Left renal cortex interstitium (tissue), 4 donors: ENCODE measurements around the gene NES. TPM values are rescaled to one million over a fixed set of nuclear protein-coding genes. Genes with fewer than 3 reads are reported as not detected.

Experiments used
- DNase-seq, 4 donors: peaks; one replicate each; pipeline ENCODE4 v3.0.0-alpha.2; 2013; ENCODE audit warnings: low read depth in 4 of 4, low spot score in 2 of 4, missing footprints in 1 of 4
- polyA plus RNA-seq, 4 donors: library from polyadenylated mRNA; unstranded; fragments of 120-200 nt; gene quantifications; one replicate each; pipeline ENCODE4 v1.2.1, GENCODE V29; 2013; ENCODE audit not compliant: insufficient read length in 4 of 4

NES gene
- polyA plus RNA-seq, 4 donors, result 144 to 165 (median 153) TPM

- no peak for DNase-seq
Observed at GRCh38 chr1:156682166-156682890, 5.1 kb upstream of the NES start.

DNA sequence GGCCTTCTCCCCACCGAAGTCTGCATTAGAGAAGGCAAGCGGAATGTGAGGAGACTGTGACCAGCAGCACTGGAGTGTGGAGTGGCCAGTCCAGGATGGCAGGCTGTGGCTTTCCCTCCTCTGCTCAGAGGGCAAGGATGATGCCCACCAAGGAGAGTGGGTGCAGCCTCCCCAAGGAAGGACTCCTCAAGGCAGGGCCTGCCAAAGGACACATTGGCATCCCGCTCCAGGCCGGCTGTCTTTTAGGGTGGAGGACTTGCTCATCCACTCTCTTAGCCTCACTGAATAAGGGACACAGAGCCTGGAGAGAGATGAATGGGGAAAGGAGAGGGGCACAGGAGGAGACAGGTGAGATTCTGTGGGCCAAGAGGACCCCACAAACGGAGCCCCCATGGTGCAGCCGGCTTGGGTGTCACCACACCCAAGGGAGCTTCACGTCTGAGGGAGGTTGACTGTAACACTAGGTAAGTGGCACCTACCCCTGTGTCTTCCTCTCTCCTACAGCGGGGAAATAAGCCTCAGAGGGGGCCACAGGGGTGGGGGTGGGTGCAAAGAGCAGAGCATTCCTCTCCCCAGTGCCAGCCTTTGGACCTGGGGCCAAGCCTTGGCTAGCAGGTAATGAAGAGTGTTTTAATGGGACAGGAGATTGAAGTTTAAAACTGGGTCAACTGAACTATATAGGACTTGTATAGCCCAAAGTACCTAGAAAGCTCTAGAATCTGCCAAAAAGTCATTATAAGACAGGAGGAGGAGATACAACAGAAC is 4.2 kb upstream of the NES start:
- DNase-seq, result no peak

DNA sequence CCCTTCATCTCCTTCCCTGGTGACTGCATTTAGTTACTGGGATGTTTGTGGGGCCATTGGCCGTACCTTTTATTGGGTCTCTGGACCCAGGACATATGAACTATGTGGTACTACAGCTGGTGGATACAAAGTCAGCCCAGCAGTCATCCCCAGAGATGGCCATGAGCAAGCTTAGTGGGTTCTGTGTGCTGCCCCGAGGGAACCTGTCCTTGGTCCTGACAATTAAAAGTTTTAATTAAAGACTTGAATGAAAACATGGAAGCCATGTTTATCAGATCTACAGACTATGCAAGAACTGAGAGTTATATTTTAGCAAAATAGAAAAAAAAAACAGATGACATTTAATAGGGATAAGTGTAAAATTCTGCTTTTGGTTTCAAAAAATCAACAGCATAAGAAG is 2.8 kb upstream of the NES start:
- DNase-seq, result no peak

DNA sequence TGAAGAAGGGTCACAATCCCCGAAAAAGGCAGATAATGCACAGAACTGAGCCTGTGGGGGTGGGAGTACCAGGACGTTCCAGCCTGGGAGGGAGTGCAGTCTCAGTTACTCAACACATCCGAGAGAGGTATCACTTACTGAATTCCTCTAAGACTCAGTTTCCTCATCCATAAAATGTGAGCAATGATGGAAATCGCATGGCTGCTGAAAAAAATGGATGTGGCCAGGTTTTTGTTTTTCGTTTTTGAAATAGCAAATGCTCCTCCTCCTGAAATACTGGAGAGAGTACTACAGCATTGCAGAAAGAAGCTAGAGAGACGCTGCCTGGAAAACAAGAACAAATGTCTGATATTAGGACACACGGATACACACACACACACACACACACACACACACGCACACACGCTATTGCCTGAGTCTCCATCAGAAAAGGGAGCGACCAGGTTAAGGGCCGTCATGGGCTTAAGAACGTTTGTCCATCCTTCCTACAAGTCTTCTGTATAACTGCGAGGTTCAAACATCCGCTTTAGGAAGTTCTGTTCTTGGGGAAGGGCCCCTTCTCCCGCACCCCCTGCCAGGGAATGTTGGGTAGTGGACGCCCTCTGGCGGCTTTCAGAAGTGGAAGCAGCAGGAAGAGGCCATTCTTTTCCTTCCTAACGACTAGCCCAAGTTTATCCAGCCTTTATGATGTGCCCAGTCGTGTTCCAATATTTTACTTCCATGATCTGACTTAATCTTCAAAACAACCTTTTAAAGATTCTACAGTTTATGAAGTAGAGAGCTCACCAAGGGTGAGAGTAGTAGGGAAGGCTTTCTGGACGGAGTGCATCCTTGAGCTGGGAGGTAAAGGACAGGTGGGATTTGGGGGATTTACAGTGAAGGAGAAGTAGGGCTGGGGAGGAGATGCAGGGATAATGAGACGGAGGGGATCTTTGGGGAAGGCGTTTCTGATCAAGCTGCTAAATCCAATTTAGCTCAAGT is 699 bp upstream of the NES start:
- no peak for DNase-seq

DNA sequence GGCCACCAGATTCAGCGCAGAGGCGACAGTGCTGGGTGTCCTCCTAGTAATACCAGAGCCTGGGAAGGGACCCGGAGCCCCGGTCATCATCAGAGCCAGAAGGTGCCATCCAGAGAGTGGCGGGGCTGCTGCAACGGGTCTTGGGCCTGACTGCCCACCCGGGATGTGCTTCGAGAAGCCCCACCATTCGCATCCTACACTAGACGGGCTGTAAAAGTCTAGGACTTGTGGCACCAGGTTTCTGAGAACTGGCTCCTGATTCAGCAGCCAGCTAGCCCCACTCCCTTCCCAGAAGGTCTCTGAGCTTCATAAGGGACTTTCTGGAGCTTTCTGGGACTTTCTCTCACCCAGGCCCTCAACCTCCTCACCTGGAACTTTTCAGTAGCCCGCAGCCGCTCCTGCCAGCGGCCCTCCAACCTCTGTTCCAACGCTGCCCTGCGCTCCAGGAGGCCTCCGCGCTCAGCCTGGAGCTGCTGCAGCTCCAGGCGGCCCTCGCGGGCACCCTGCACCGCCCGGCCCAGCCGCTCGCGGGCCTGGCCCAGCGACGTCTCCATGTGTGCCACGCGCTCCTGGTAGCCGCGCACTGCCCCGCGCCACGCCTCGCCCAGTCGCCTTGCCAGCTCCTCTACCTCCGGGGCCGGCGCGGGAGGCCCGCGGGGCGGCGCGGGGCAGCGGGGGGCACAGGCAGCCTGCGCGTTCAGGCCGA is 940 bp downstream of the NES start:
- no peak for DNase-seq

GRCh38 chr1:156675210-156676113 is 1.7 kb downstream of the NES start:
- no peak for DNase-seq

DNA sequence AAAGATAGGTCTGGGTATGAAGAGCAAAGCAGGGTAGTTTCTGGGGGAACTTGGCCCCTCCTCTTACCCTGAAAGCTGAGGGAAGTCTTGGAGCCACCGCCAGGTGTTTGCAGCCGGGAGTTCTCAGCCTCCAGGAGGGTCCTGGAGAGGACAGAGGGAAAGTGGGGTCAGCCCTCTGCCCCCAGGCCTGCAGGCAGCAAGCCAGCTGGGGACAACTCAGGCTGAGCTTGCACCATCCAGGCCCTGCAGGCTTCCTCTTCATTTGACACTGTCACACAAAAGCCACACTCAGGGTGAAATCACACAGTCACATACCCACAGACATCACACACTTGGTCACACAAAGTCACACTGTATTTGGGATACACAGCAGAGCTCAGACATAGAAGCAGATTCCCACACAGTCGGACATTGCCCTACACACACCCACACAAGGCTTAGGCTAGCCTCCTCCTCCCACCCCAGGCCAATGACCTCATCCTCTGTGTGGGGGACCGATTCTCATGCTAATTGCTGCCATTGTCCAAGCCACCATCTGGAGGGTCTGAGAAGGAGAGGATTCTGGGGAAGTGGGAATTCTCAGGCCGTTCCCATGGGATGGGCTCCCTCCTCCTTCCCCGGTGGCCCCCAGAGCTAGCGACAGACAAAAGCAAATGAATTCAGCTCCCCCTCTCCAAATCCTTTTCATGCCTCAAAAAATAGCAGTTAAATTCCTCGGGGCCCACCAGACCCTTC is 3.7 kb downstream of the NES start:
- no peak for DNase-seq

DNA sequence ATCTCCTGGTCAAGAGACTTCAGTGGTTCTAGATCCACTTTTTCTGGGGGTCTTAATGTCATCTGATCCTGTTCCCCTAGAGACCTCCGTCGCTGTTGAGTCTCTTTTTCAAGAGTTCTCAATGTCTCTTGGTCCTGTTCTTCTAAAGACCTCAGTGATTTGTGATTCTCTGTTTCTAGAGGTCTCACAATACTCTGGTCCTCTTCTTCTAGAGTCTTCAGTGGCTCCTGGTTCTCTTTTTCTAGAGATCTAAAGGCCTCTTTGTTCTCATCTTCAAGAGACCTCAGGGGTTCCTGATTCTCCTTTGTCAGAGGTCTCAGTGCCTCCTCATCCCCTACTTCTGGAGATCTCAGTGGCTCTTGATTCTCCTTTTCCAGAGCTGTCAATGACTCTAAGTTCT is 5.4 kb downstream of the NES start:
- no peak for DNase-seq

DNA sequence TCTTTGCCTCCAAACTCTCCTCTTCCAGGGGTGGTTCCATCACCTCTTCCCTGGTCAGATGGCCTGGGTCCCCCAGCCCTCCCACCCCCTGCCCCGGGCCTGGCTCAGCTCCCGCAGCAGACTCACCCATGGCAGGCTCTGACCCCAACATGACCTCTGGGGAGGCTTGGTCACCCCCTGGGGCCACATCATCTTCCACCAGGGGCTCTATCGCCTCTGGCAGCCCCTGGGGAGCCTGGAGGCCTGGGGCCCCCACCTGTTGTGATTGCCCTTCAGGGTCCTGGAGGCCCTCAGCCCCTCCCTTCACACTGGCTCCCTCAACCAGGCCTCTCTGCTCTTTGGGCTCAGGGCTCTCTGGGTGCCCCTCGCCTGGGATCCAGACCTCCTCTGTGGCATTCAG is 6.4 kb downstream of the NES start:
- no peak for DNase-seq

GRCh38 chr1:156670359-156670758 is 6.8 kb downstream of the NES start:
- DNase-seq, result no peak

GRCh38 chr1:156669794-156670193 is 7.4 kb downstream of the NES start:
- DNase-seq, result no peak

GRCh38 chr1:156668801-156669637 is 8.2 kb downstream of the NES start:
- no peak for DNase-seq

GRCh38 chr1:156667968-156668709 is 9.1 kb downstream of the NES start:
- DNase-seq, result no peak

DNA sequence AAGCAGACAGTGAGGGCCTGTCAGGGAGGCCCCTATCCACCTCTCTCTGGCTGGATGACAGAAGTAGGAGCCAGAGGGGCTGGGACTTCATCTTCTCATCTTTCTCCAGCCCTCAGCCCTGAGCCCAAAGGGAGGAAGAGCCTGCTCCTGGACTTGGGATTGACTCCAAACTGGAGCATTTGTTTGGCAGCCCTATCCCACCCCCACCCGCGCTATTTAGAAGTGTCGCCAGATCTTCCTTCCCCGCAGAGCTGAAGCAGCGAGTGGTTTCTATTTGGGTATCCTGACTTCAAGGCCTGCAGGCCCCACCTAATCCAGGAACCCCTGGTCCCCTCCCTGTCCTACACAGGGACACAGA is 9.6 kb downstream of the NES start:
- DNase-seq, result no peak

DNA sequence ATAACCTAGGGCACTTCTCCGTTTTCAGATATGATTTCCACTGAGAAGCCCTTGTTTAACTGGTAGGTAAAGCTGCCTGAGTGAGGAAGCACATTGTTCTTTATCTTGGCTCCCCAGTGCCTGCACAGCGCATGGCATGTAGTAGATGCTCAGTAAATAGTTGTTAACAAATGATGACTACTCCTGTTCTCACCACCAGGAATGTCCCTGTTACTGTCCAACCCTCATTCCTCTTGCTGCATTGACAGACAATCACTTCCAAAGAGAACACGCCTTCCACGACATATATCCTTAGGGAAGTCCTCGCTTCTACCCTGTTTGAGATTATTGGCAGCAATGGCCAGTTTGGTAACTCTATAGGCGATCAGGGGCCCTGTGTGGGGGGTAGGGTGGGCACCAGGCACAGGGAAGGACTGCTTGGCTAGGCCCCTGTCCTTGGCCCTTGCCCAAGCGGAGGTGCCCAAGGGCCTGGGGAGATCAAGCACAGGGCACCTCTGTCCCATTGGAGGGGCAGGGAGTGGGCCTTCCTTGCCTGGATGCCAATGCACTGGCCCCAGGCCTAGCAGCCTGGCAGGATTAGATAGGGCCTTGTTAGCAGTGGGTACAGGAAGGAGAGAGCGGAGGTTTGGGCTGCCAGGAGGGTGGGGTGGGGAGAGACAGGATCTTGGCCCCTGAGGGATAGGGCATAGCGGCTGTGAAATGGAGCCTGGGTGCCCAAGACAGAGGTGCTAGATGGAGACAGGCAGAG is 10.2 kb downstream of the NES start:
- no peak for DNase-seq

- no peak for DNase-seq
Observed at GRCh38 chr1:156665539-156665938, 11.7 kb downstream of the NES start.
